K562 (cell line): ENCODE results near the gene AHNAK. TPM values are rescaled to one million over a fixed set of nuclear protein-coding genes. Genes with fewer than 3 reads are reported as not detected.

Experiments
- AFF1 ChIP-seq, 2 experiments: fragments of 450-650 bp; IDR thresholded peaks; 2 replicates each; pipeline ENCODE4 v1.6.1; 2018; ENCODE audit warnings: mild to moderate bottlenecking in 2 of 2, low read depth in 1 of 2; ENCODE audit not compliant: partially characterized antibody in 2 of 2
- CBX1 ChIP-seq: sonication (generic); IDR thresholded peaks from 2 replicates; pipeline ENCODE4 v1.6.1; 2016; ENCODE audit warnings: antibody characterized with exemption, low read depth, mild to moderate bottlenecking
- CHD1 ChIP-seq: fragments of 200-600 bp; sonication (generic); IDR thresholded peaks from one replicate; pipeline ENCODE4 v1.6.1; 2012; ENCODE audit warnings: mild to moderate bottlenecking, moderate library complexity, low read length, inconsistent platforms
- E2F4 ChIP-seq: sonication (generic); formaldehyde crosslinking; IDR thresholded peaks from 2 replicates; pipeline ENCODE4 v1.8.0; 2022; ENCODE audit warnings: mild to moderate bottlenecking, low read depth, missing genetic modification reagents
- ERF ChIP-seq: fragments of 450-650 bp; formaldehyde crosslinking; IDR thresholded peaks from 2 replicates; pipeline ENCODE4 v1.4.0; 2020; ENCODE audit warnings: mild to moderate bottlenecking, mixed read lengths
- ESRRA ChIP-seq: fragments of 450-650 bp; IDR thresholded peaks from 2 replicates; pipeline ENCODE4 v1.6.1; 2014; ENCODE audit warnings: low read depth, mild to moderate bottlenecking, moderate library complexity, borderline replicate concordance
- IRF2 ChIP-seq: sonication (generic); formaldehyde crosslinking; IDR thresholded peaks from 2 replicates; pipeline ENCODE4 v1.8.1; 2022; ENCODE audit warnings: mild to moderate bottlenecking, missing genetic modification reagents
- KLF13 ChIP-seq: fragments of 450-650 bp; IDR thresholded peaks from 2 replicates; pipeline ENCODE4 v1.6.1; 2016; ENCODE audit warnings: missing genetic modification characterization, low read depth, mild to moderate bottlenecking, missing compliant biosample characterization, moderate library complexity, borderline replicate concordance
- MAX ChIP-seq: sonication (generic); formaldehyde crosslinking; IDR thresholded peaks from 2 replicates; pipeline ENCODE4 v1.9.0; 2022; ENCODE audit warnings: mild to moderate bottlenecking, missing genetic modification reagents
- MYNN ChIP-seq, 2 experiments: sonication (generic); formaldehyde crosslinking in 1 of 2; IDR thresholded peaks; 2 replicates each; pipeline versions ENCODE4 v1.5.0 to v1.6.1; 2016 to 2020; ENCODE audit warnings: antibody characterized with exemption in 1 of 2, missing genetic modification reagents in 1 of 2
- NFIC ChIP-seq: fragments of 450-650 bp; IDR thresholded peaks from 2 replicates; pipeline ENCODE4 v1.6.1; 2017; ENCODE audit warnings: mild to moderate bottlenecking, inconsistent platforms
- PKNOX1 ChIP-seq: fragments of 450-650 bp; IDR thresholded peaks from 2 replicates; pipeline ENCODE4 v1.6.1; 2016
- SP1 ChIP-seq: sonication (generic); formaldehyde crosslinking; IDR thresholded peaks from 2 replicates; pipeline ENCODE4 v1.8.1; 2022; ENCODE audit warnings: mild to moderate bottlenecking, missing genetic modification reagents
- TBP ChIP-seq: optimal IDR thresholded peaks from 2 replicates; pipeline ENCODE3; 2011; ENCODE audit warnings: low read depth, low read length, improper control_type of control experiment
- ZFP1 ChIP-seq: fragments of 450-650 bp; formaldehyde crosslinking; IDR thresholded peaks from 2 replicates; pipeline ENCODE4 v1.4.0; 2020; ENCODE audit warnings: mild to moderate bottlenecking, mixed read lengths
- ZFP36 ChIP-seq: fragments of 150-350 bp; IDR thresholded peaks from 2 replicates; pipeline ENCODE4 v1.6.1; 2018; ENCODE audit warnings: low read length, low read depth; ENCODE audit not compliant: partially characterized antibody
- ZNF239 ChIP-seq: fragments of 250-450 bp; sonication (Bioruptor Pico); IDR thresholded peaks from 2 replicates; pipeline ENCODE4 v1.4.0; 2020; ENCODE audit warnings: mild to moderate bottlenecking
- ZNF639 ChIP-seq, 2 experiments: fragments of 200-800 bp in 1 of 2; sonication (Bioruptor generic) in 1 of 2; sonication (generic) in 1 of 2; formaldehyde crosslinking in 1 of 2; IDR thresholded peaks in 1 of 2; conservative IDR thresholded peaks in 1 of 2; 2 replicates each; pipeline versions ENCODE4 v1.5.0 to v1.6.1; 2016 to 2020; ENCODE audit warnings: missing compliant biosample characterization in 1 of 2, missing genetic modification characterization in 1 of 2, missing genetic modification reagents in 1 of 2
- polyA plus RNA-seq, 8 experiments: library from polyadenylated mRNA; depleted of rRNA in 4 of 8; stranded (reverse) in 5 of 8; unstranded in 3 of 8; fragments of >200 nt; fragmentation: Nextera tagmentation in 2 of 8; fragmentation: Illumina TruSeq in 1 of 8; extraction: Ambion mirVana in 2 of 8; extraction: Trizol in 1 of 8; gene quantifications; 2 replicates each; pipeline versions ENCODE4 v1.2.1 to v1.2.3, GENCODE V29; 2011 to 2014; ENCODE audit warnings: inconsistent platforms in 1 of 8, missing spikeins in 1 of 8
- total RNA-seq, 7 experiments: library from RNA; depleted of rRNA in 6 of 7; stranded (reverse); fragments of >200 nt in 6 of 7; fragmentation: Illumina TruSeq in 2 of 7; extraction: Trizol in 2 of 7; gene quantifications; 2 replicates each; pipeline versions ENCODE4 v1.2.1 to v1.2.3, GENCODE V29; 2011 to 2021; ENCODE audit warnings: low replicate concordance in 1 of 7

AHNAK gene
- total and polyA plus RNA-seq, 9 of the 15 experiments (the other 6 are each of a cell fraction or from before 2014, with no cell fraction given), result 1.5 to 89.7 (median 45.0) TPM

GRCh38 chr11:62546244-62546928 lies at the start of gene AHNAK (continued):
- TF ChIP-seq AFF1 (IDR thresholded peaks at IDR 0.05; ENCODE audit: low read depth in 1 of 2, partially characterized antibody in 2 of 2), result no peak
- TF ChIP-seq E2F4 (CRISPR knock-in tag), result 0 out of 2 replicates have a peak, but pooled peaks have one; percentile 36
- TF ChIP-seq ERF (CRISPR knock-in tag), result 0 out of 2 replicates have a peak, but pooled peaks have one; percentile 23
- no peak for TF ChIP-seq KLF13 (tag)
- TF ChIP-seq CHD1, result peak; percentile 85
- peak; percentile 38 for TF ChIP-seq IRF2 (CRISPR knock-in tag)
- TF ChIP-seq ZNF639 (CRISPR knock-in tag; conservative IDR thresholded peaks at IDR 0.05 in 1 of 2, IDR thresholded peaks at IDR 0.05 in 1 of 2), result 0 out of 4 replicates have a peak, but pooled peaks of 1 of the 2 experiments have one; percentile 46
- 0 out of 2 replicates have a peak, but pooled peaks have one; percentile 39 for TF ChIP-seq ZFP1 (CRISPR knock-in tag)
- no peak for TF ChIP-seq ZFP36
- TF ChIP-seq MAX, result 0 out of 2 replicates have a peak, but pooled peaks have one; percentile 21
- no peak for TF ChIP-seq PKNOX1
- TF ChIP-seq NFIC, result peak; percentile 15; the same call in 1 of the 2 replicates
- no peak for TF ChIP-seq ESRRA
- no peak for TF ChIP-seq ZNF239
- TF ChIP-seq SP1 (CRISPR knock-in tag), result 0 out of 2 replicates have a peak, but pooled peaks have one; percentile 31
- peak; percentile 74; the same call in 1 of the 2 replicates for TF ChIP-seq CBX1
- TF ChIP-seq MYNN (IDR thresholded peaks at IDR 0.05), result no peak
- TF ChIP-seq MYNN (CRISPR knock-in tag; IDR thresholded peaks at IDR 0.05), result no peak
- TF ChIP-seq TBP, result peak; percentile 72
